ENCODE results near the gene TPD52L1.

The TPD52L1 gene

DNA sequence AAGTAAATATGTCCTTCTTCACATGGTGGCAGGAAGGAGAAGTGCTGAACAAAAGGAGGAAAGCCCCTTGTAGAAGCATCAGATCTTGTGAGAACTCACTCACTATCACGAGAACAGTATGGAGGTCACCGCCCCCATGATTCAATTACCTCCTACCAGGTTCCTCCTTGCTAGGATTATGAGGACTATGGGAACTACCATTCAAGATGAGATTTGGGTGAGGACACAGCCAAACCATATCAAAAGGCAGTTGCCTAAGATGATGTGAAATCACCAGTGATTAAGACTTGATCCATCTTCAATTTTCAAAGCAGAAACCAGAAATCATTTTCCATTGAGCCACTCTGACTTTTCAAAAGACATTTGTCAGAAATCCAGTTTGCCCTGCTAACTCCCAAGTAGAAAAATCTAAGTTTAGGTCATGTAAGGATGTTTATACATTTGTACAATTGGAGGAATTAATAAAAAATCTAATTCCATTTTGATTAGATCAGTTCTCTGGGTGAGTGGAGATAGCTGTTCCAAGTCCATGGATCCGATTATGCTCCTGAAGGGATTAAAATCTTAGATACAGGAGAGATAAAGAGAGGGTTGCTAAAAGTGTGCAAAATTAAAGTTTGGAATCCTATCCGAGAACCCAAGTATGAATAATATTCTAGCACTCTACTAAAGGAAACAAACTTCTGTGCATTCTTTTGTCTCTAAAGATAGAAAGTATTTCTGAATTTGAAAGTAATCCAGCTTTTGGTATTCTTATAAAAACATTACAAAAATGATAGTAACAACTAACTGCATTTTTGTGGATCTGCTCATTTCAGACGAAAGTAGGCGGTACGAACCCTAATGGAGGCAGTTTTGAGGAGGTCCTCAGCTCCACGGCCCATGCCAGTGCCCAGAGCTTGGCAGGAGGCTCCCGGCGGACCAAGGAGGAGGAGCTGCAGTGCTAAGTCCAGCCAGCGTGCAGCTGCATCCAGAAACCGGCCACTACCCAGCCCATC, 108.7 kb downstream of the TPD52L1 start:
- Histone ChIP-seq H3K4me1 (ENCODE audit: control insufficient read depth in 1 of 2, insufficient read depth in 2 of 2, low read length in 2 of 2) (no peaks in the 10 kb centered on the region), H3K27me3 (ENCODE audit: low read depth, low read length) (no peaks in the 10 kb centered on the region), H3K27ac (ENCODE audit: low read length) (no peak overlapping the region)

GRCh38 chr6:125264476-125264875, 110.9 kb downstream of the TPD52L1 start:
- no peaks in the 10 kb centered on the region for H3K9me3 ChIP-seq (ENCODE audit: control insufficient read depth in 1 of 2, low read length in 2 of 2)
- no peak overlapping the region for H3K27ac ChIP-seq (ENCODE audit: low read length)
- H3K27me3 ChIP-seq (ENCODE audit: low read depth, low read length), result no peaks in the 10 kb centered on the region
- H3K36me3 ChIP-seq (ENCODE audit: control insufficient read depth in 1 of 2, insufficient read depth in 2 of 2, low read length in 2 of 2), result no peaks in the 10 kb centered on the region
- no peak overlapping the region for H3K4me3 ChIP-seq (ENCODE audit: low read depth in 1 of 2, low read length in 2 of 2)
- no peaks in the 10 kb centered on the region for H3K4me1 ChIP-seq (ENCODE audit: control insufficient read depth in 1 of 2, insufficient read depth in 2 of 2, low read length in 2 of 2)

More for the DNA sequence above, 108.7 kb downstream of the TPD52L1 start:
- no peak overlapping the region for H3K4me3 ChIP-seq (ENCODE audit: low read depth in 1 of 2, low read length in 2 of 2)
- H3K36me3 ChIP-seq (ENCODE audit: control insufficient read depth in 1 of 2, insufficient read depth in 2 of 2, low read length in 2 of 2), result no peaks in the 10 kb centered on the region
- no peaks in the 10 kb centered on the region for H3K9me3 ChIP-seq (ENCODE audit: control insufficient read depth in 1 of 2, low read length in 2 of 2)

GRCh38 chr6:125267806-125268523, 114.4 kb downstream of the TPD52L1 start:
- Histone ChIP-seq H3K27ac (ENCODE audit: low read length) (no peak overlapping the region), H3K36me3 (ENCODE audit: control insufficient read depth in 1 of 2, insufficient read depth in 2 of 2, low read length in 2 of 2) (peaks cover 3 to 23% of the 10 kb centered on the region in 2 donors), H3K9me3 (ENCODE audit: control insufficient read depth in 1 of 2, low read length in 2 of 2) (no peaks in the 10 kb centered on the region), H3K27me3 (ENCODE audit: low read depth, low read length) (no peaks in the 10 kb centered on the region), H3K4me1 (ENCODE audit: control insufficient read depth in 1 of 2, insufficient read depth in 2 of 2, low read length in 2 of 2) (no peaks in the 10 kb centered on the region), H3K4me3 (ENCODE audit: low read depth in 1 of 2, low read length in 2 of 2) (no peak overlapping the region)

DNA sequence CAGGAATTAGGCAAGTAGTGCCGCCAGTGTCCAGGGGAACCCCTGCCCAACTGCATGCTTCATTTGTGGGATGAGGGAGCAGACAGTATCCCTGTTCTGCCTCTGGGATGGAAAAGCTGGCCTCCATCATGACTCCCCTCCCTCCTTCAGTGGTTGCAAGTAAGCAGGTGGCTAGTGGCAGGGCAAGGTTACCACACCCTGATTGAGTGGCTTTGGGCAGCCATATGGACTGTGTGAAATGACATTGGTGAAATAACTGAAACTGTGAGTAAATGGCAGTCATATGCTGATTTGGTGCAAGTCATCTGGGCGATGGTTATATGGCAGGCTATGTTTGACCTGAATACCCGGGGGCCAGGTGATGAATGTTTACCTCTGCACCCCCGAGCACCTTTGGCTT, 115.2 kb downstream of the TPD52L1 start:
- Histone ChIP-seq H3K27me3 (ENCODE audit: low read depth, low read length) (no peaks in the 10 kb centered on the region), H3K27ac (ENCODE audit: low read length) (no peak overlapping the region), H3K4me1 (ENCODE audit: control insufficient read depth in 1 of 2, insufficient read depth in 2 of 2, low read length in 2 of 2) (no peaks in the 10 kb centered on the region), H3K9me3 (ENCODE audit: control insufficient read depth in 1 of 2, low read length in 2 of 2) (no peaks in the 10 kb centered on the region), H3K36me3 (ENCODE audit: control insufficient read depth in 1 of 2, insufficient read depth in 2 of 2, low read length in 2 of 2) (peaks cover 3 to 31% of the 10 kb centered on the region in 2 donors), H3K4me3 (ENCODE audit: low read depth in 1 of 2, low read length in 2 of 2) (no peak overlapping the region)

DNA sequence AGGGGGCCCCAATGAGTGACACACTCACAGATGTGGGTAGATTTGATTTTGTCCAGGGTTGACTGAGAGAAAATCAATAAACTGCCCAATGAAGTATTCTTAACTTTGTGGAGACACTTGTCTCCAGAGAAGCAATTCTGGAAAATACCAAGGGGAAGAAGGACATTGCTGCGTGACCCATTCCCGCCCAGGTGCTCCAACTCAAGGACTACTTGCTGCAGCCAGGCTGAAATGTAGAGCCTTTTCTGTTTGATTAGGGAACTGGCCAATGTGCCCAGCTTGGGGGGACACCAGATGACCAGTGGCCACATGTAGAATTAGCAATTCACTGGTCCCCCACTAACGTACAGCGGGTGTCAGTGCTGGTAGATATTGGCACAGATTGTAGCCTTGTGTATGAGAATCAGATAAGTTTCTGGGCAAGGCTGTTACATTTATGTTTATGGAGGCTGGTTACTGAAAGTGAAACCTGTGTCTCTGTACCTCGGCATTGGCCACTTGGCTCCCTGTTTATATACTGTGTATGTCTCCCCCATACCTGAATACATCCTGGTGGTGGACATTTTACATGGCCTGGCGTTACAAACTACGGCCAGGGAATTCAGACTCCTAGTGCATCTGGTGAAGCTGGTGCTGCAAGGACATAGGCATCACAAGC, 115.9 kb downstream of the TPD52L1 start:
- H3K9me3 ChIP-seq (ENCODE audit: control insufficient read depth in 1 of 2, low read length in 2 of 2), result no peaks in the 10 kb centered on the region
- no peaks in the 10 kb centered on the region for H3K4me1 ChIP-seq (ENCODE audit: control insufficient read depth in 1 of 2, insufficient read depth in 2 of 2, low read length in 2 of 2)
- no peaks in the 10 kb centered on the region for H3K27me3 ChIP-seq (ENCODE audit: low read depth, low read length)
- H3K4me3 ChIP-seq (ENCODE audit: low read depth in 1 of 2, low read length in 2 of 2), result no peak overlapping the region
- H3K27ac ChIP-seq (ENCODE audit: low read length), result no peak overlapping the region
- H3K36me3 ChIP-seq (ENCODE audit: control insufficient read depth in 1 of 2, insufficient read depth in 2 of 2, low read length in 2 of 2), result peaks cover 3 to 35% of the 10 kb centered on the region in 2 donors

- peaks cover 6 to 35% of the 10 kb centered on the region in 2 donors for H3K36me3 ChIP-seq (ENCODE audit: control insufficient read depth in 1 of 2, insufficient read depth in 2 of 2, low read length in 2 of 2)
- no peak overlapping the region for H3K27ac ChIP-seq (ENCODE audit: low read length)
- H3K4me1 ChIP-seq (ENCODE audit: control insufficient read depth in 1 of 2, insufficient read depth in 2 of 2, low read length in 2 of 2), result no peaks in the 10 kb centered on the region
These were observed 116.8 kb downstream of the TPD52L1 start for GRCh38 chr6:125270380-125270779.

GRCh38 chr6:125271486-125272159, 118.0 kb downstream of the TPD52L1 start:
- Histone ChIP-seq H3K36me3 (ENCODE audit: control insufficient read depth in 1 of 2, insufficient read depth in 2 of 2, low read length in 2 of 2) (peaks cover 13 to 40% of the 10 kb centered on the region in 2 donors), H3K4me1 (ENCODE audit: control insufficient read depth in 1 of 2, insufficient read depth in 2 of 2, low read length in 2 of 2) (no peaks in the 10 kb centered on the region), H3K9me3 (ENCODE audit: control insufficient read depth in 1 of 2, low read length in 2 of 2) (no peaks in the 10 kb centered on the region), H3K4me3 (ENCODE audit: low read depth in 1 of 2, low read length in 2 of 2) (no peak overlapping the region), H3K27ac (ENCODE audit: low read length) (no peak overlapping the region), H3K27me3 (ENCODE audit: low read depth, low read length) (no peaks in the 10 kb centered on the region)

More at GRCh38 chr6:125270380-125270779, 116.8 kb downstream of the TPD52L1 start:
- Histone ChIP-seq H3K9me3 (ENCODE audit: control insufficient read depth in 1 of 2, low read length in 2 of 2) (no peaks in the 10 kb centered on the region), H3K27me3 (ENCODE audit: low read depth, low read length) (no peaks in the 10 kb centered on the region), H3K4me3 (ENCODE audit: low read depth in 1 of 2, low read length in 2 of 2) (no peak overlapping the region)

- Histone ChIP-seq H3K27me3 (ENCODE audit: low read depth, low read length) (no peaks in the 10 kb centered on the region), H3K36me3 (ENCODE audit: control insufficient read depth in 1 of 2, insufficient read depth in 2 of 2, low read length in 2 of 2) (peaks cover 19 to 49% of the 10 kb centered on the region in 2 donors), H3K9me3 (ENCODE audit: control insufficient read depth in 1 of 2, low read length in 2 of 2) (no peaks in the 10 kb centered on the region), H3K4me3 (ENCODE audit: low read depth in 1 of 2, low read length in 2 of 2) (no peak overlapping the region), H3K27ac (ENCODE audit: low read length) (no peak overlapping the region), H3K4me1 (ENCODE audit: control insufficient read depth in 1 of 2, insufficient read depth in 2 of 2, low read length in 2 of 2) (no peaks in the 10 kb centered on the region)
These were observed 119.7 kb downstream of the TPD52L1 start for GRCh38 chr6:125273251-125273650.

DNA sequence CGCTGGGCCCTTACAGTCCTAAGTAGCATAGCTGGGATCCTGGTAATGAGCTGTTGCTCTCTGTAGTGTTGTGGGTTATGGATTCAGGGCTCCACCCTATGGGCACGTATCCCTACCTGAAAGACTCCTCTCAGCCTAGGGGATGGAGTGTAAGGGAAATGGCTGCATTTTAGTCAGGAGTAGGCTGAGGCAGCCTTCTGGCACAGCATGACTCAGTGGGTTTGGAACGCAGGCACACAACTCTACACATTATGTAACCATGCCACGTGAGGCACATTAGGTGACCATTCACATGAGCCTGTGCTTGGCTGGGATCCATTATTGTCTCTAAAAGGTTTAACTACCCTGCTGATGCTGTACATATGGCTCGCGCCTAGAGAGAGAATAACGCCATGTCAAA, 120.4 kb downstream of the TPD52L1 start:
- H3K27ac ChIP-seq (ENCODE audit: low read length), result no peak overlapping the region
- no peaks in the 10 kb centered on the region for H3K9me3 ChIP-seq (ENCODE audit: control insufficient read depth in 1 of 2, low read length in 2 of 2)
- peaks cover 19 to 49% of the 10 kb centered on the region in 2 donors for H3K36me3 ChIP-seq (ENCODE audit: control insufficient read depth in 1 of 2, insufficient read depth in 2 of 2, low read length in 2 of 2)
- no peaks in the 10 kb centered on the region for H3K27me3 ChIP-seq (ENCODE audit: low read depth, low read length)
- no peak overlapping the region for H3K4me3 ChIP-seq (ENCODE audit: low read depth in 1 of 2, low read length in 2 of 2)
- H3K4me1 ChIP-seq (ENCODE audit: control insufficient read depth in 1 of 2, insufficient read depth in 2 of 2, low read length in 2 of 2), result no peaks in the 10 kb centered on the region

- no peaks in the 10 kb centered on the region for H3K4me1 ChIP-seq (ENCODE audit: control insufficient read depth in 1 of 2, insufficient read depth in 2 of 2, low read length in 2 of 2)
- no peak overlapping the region for H3K4me3 ChIP-seq (ENCODE audit: low read depth in 1 of 2, low read length in 2 of 2)
- no peaks in the 10 kb centered on the region for H3K9me3 ChIP-seq (ENCODE audit: control insufficient read depth in 1 of 2, low read length in 2 of 2)
- no peak overlapping the region for H3K27ac ChIP-seq (ENCODE audit: low read length)
- H3K27me3 ChIP-seq (ENCODE audit: low read depth, low read length), result no peaks in the 10 kb centered on the region
- H3K36me3 ChIP-seq (ENCODE audit: control insufficient read depth in 1 of 2, insufficient read depth in 2 of 2, low read length in 2 of 2), result peaks cover 19 to 51% of the 10 kb centered on the region in 2 donors
These were observed 121.4 kb downstream of the TPD52L1 start for GRCh38 chr6:125274935-125275334.

Data from muscle layer of duodenum (tissue), 2 donors.